HG02798 (cell line): ENCODE measurements around the gene ZNF174.
A peak's percentile ranks its signal among the peaks of the same experiment; 100 is the strongest.

ENCODE experiments used
- ATAC-seq: cut with Tn5 transposase; IDR thresholded peaks from one replicate; pipeline ENCODE4 v1.9.1; 2021; ENCODE audit warnings: mild to moderate bottlenecking; ENCODE audit not compliant: unreplicated experiment, poor library complexity

The ZNF174 gene

GRCh38 chr16:3439637-3440036, 38.6 kb downstream of the ZNF174 start:
- no peak for ATAC-seq

GRCh38 chr16:3443108-3444031, 42.4 kb downstream of the ZNF174 start, which contains the start of the genes NAA60 and ZNF597:
Gene NAA60 (plus strand): TSS chr16:3443680. CDS start chr16:3476228, 32,548 bp downstream.
Gene ZNF597 (minus strand): TSS chr16:3443504. CDS start chr16:3443153, 351 bp downstream.
- peak; percentile 96 for ATAC-seq

GRCh38 chr16:3444032-3444388, 43.0 kb downstream of the ZNF174 start:
- ATAC-seq: peak; percentile 16

GRCh38 chr16:3454093-3454492, 53.1 kb downstream of the ZNF174 start:
- ATAC-seq: no peak

- ATAC-seq: no peak
Observed at GRCh38 chr16:3454631-3455147, 53.7 kb downstream of the ZNF174 start.

GRCh38 chr16:3457434-3458252, 56.6 kb downstream of the ZNF174 start:
- peak; percentile 84 for ATAC-seq

- peak; percentile 21 for ATAC-seq
Observed at GRCh38 chr16:3458278-3458851, 57.4 kb downstream of the ZNF174 start.

- peak; percentile 43 for ATAC-seq
Observed at GRCh38 chr16:3458852-3459361, 57.9 kb downstream of the ZNF174 start.
